Loucy (cell line): ENCODE measurements around the gene CAMK2A.

Source experiments
- H2AFZ ChIP-seq: fragments of 200-600 bp; sonication (generic); 2 replicates; pipeline ENCODE4 v1.6.0; 2016; ENCODE audit warnings: antibody characterized with exemption, mild to moderate bottlenecking, low read length, moderate library complexity
- H3F3A ChIP-seq: fragments of 200-600 bp; 2 replicates; pipeline ENCODE4 v1.6.0; 2016; ENCODE audit warnings: antibody characterized with exemption, low read depth, mild to moderate bottlenecking
- H3K27me3 ChIP-seq: fragments of 200-600 bp; sonication (generic); 2 replicates; pipeline ENCODE4 v1.6.1; 2014; ENCODE audit warnings: low read length, mild to moderate bottlenecking; ENCODE audit not compliant: insufficient read depth, poor library complexity, severe bottlenecking
- H3K36me3 ChIP-seq: fragments of 200-600 bp; sonication (generic); 2 replicates; pipeline ENCODE4 v1.6.1; 2016; ENCODE audit warnings: low read length; ENCODE audit not compliant: insufficient read depth
- H3K4me1 ChIP-seq: fragments of 200-600 bp; sonication (generic); 2 replicates; pipeline ENCODE4 v1.5.1; 2014; ENCODE audit warnings: low read length, mild to moderate bottlenecking; ENCODE audit not compliant: insufficient read depth, poor library complexity, severe bottlenecking
- H3K4me2 ChIP-seq: fragments of 200-600 bp; sonication (generic); 2 replicates; pipeline ENCODE4 v1.6.0; 2014; ENCODE audit warnings: antibody characterized with exemption, low read length, low read depth, mild to moderate bottlenecking; ENCODE audit not compliant: poor library complexity, severe bottlenecking
- H3K4me3 ChIP-seq: fragments of 200-600 bp; sonication (generic); 2 replicates; pipeline ENCODE4 v1.5.1; 2014; ENCODE audit warnings: low read length, mild to moderate bottlenecking, mixed read lengths; ENCODE audit not compliant: poor library complexity, severe bottlenecking
- H3K79me2 ChIP-seq: fragments of 200-600 bp; sonication (generic); 2 replicates; pipeline ENCODE4 v1.6.1; 2014; ENCODE audit warnings: low read length; ENCODE audit not compliant: insufficient read depth
- H3K9ac ChIP-seq: fragments of 200-600 bp; sonication (generic); 2 replicates; pipeline ENCODE4 v1.6.0; 2014; ENCODE audit warnings: mild to moderate bottlenecking, low read depth, low read length, moderate library complexity; ENCODE audit not compliant: poor library complexity, severe bottlenecking
- H3K9me2 ChIP-seq: fragments of 200-600 bp; sonication (generic); replicated peaks from 2 replicates; pipeline ENCODE4 v1.6.1; 2016; ENCODE audit warnings: low read depth, low read length, mixed read lengths
- H3K9me3 ChIP-seq: fragments of 200-600 bp; sonication (generic); 2 replicates; pipeline ENCODE4 v1.6.1; 2014; ENCODE audit warnings: mild to moderate bottlenecking, antibody characterized with exemption, low read length, low read depth; ENCODE audit not compliant: insufficient read depth
- H4K20me1 ChIP-seq: fragments of 200-600 bp; sonication (generic); 2 replicates; pipeline ENCODE4 v1.6.0; 2014; ENCODE audit warnings: antibody characterized with exemption, low read length, mild to moderate bottlenecking; ENCODE audit not compliant: insufficient read depth, poor library complexity, severe bottlenecking
- CTCF ChIP-seq: fragments of 200-600 bp; sonication (generic); conservative IDR thresholded peaks from 2 replicates; pipeline ENCODE4 v1.5.1; 2014; ENCODE audit warnings: mild to moderate bottlenecking, antibody characterized with exemption, low read length
- EZH2phosphoT487 ChIP-seq: fragments of 200-600 bp; IDR thresholded peaks from 2 replicates; pipeline ENCODE4 v1.6.1; 2018; ENCODE audit warnings: antibody characterized with exemption, mild to moderate bottlenecking, moderate library complexity, borderline replicate concordance

The CAMK2A gene

DNA sequence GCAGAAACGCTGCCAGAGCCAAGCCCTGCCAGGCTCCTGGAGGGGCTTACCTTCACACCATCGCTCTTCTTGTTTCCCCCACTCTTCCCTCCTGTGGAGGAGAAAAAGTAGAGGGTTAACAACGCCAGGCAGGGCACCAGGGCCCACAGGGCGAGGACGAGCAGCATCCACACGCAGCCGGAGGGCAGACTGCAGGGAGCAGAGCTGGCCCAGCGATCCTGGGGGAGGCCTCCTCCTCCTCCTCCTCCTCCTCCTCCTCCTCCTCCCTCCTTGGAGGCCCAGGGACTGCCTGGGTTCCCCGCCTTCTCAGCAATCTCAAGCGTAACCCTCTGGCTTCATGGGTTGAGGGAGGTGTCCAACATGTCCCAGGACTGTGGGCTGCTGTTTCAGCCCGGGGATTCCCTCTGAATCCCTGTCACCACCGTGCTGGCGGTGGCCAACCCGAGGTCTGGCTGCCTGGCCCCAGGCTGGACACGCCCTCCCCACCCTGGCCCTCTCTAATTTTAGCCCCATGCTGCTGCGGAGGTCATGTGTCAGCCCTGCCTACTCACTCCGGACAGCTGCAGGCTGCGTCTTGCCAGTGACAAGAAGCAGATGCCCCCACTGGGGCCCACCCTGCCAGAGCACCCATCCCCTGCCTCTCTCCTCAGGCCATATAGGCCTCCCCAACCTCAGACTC lies 44.3 kb downstream of the CAMK2A start:
- Histone ChIP-seq H2AFZ (no peak overlapping the region), H3K79me2 (no peaks in the 10 kb centered on the region), H3K4me3 (no peak overlapping the region), H3K4me1 (no peaks in the 10 kb centered on the region), H3K9ac (no peak overlapping the region), H3K9me2 (no peaks in the 10 kb centered on the region), H3K4me2 (no peak overlapping the region), H3K36me3 (no peaks in the 10 kb centered on the region), H4K20me1 (no peaks in the 10 kb centered on the region), H3K27me3 (no peaks in the 10 kb centered on the region), H3F3A (no peaks in the 10 kb centered on the region), H3K9me3 (no peaks in the 10 kb centered on the region)
- TF ChIP-seq EZH2phosphoT487 (no peak), CTCF (no peak)

- Histone ChIP-seq H3K36me3 (no peaks in the 10 kb centered on the region), H3K27me3 (no peaks in the 10 kb centered on the region), H3F3A (no peaks in the 10 kb centered on the region), H4K20me1 (no peaks in the 10 kb centered on the region), H3K9me2 (no peaks in the 10 kb centered on the region), H3K4me3 (no peak overlapping the region), H2AFZ (no peak overlapping the region), H3K9me3 (no peaks in the 10 kb centered on the region), H3K79me2 (no peaks in the 10 kb centered on the region), H3K4me1 (no peaks in the 10 kb centered on the region), H3K9ac (no peak overlapping the region), H3K4me2 (no peak overlapping the region)
- no peak for TF ChIP-seq EZH2phosphoT487
- no peak for TF ChIP-seq CTCF
These were observed 45.4 kb downstream of the CAMK2A start for GRCh38 chr5:150244209-150244608.

- TF ChIP-seq CTCF (no peak), EZH2phosphoT487 (no peak)
- Histone ChIP-seq H3K4me2 (no peak overlapping the region), H3K4me3 (no peak overlapping the region), H3K9me2 (no peaks in the 10 kb centered on the region), H3K79me2 (no peaks in the 10 kb centered on the region), H2AFZ (no peak overlapping the region), H3F3A (no peaks in the 10 kb centered on the region), H3K27me3 (no peaks in the 10 kb centered on the region), H3K36me3 (no peaks in the 10 kb centered on the region), H3K4me1 (no peaks in the 10 kb centered on the region), H4K20me1 (no peaks in the 10 kb centered on the region), H3K9ac (no peak overlapping the region), H3K9me3 (no peaks in the 10 kb centered on the region)
These were observed 46.0 kb downstream of the CAMK2A start for GRCh38 chr5:150243590-150243989.
